H9 (cell line): Measurements from ENCODE around the gene ELP1. TPM values are rescaled to one million over a fixed set of nuclear protein-coding genes. Genes with fewer than 3 reads are reported as not detected.

ENCODE experiments used
- DNase-seq: peaks from one replicate; pipeline ENCODE4 v3.0.0-alpha.2; 2017
- H2AFZ ChIP-seq: one replicate; pipeline ENCODE4 v1.6.1; 2013; ENCODE audit warnings: mild to moderate bottlenecking, low read length, control low read depth, moderate library complexity
- H2AK5ac ChIP-seq: 2 replicates; pipeline ENCODE4 v1.6.1; 2013; ENCODE audit warnings: low read length, control low read depth, mixed read lengths; ENCODE audit not compliant: insufficient read length
- H2BK120ac ChIP-seq: one replicate; pipeline ENCODE4 v1.6.1; 2013; ENCODE audit warnings: low read depth, mild to moderate bottlenecking, low read length, control low read depth, inconsistent platforms; ENCODE audit not compliant: poor library complexity, severe bottlenecking
- H2BK12ac ChIP-seq: 2 replicates; pipeline ENCODE4 v1.6.1; 2013; ENCODE audit warnings: low read length, control low read depth, mixed read lengths, low read depth; ENCODE audit not compliant: insufficient read length
- H2BK15ac ChIP-seq: 2 replicates; pipeline ENCODE4 v1.6.1; 2013; ENCODE audit warnings: low read depth, low read length, control low read depth
- H2BK20ac ChIP-seq: one replicate; pipeline ENCODE4 v1.6.1; 2013; ENCODE audit warnings: low read depth, mild to moderate bottlenecking, low read length, control low read depth, inconsistent platforms; ENCODE audit not compliant: poor library complexity, severe bottlenecking
- H2BK5ac ChIP-seq: 2 replicates; pipeline ENCODE4 v1.6.1; 2013; ENCODE audit warnings: low read length, control low read depth, mixed read lengths; ENCODE audit not compliant: insufficient read length
- H3K14ac ChIP-seq: 2 replicates; pipeline ENCODE4 v1.6.1; 2013; ENCODE audit warnings: low read length, control low read depth; ENCODE audit not compliant: insufficient read depth
- H3K18ac ChIP-seq: 2 replicates; pipeline ENCODE4 v1.6.1; 2013; ENCODE audit warnings: low read depth, mild to moderate bottlenecking, mixed read lengths, low read length, control low read depth; ENCODE audit not compliant: insufficient read length
- H3K23ac ChIP-seq: 2 replicates; pipeline ENCODE4 v1.6.1; 2013; ENCODE audit warnings: low read length, control low read depth, mixed read lengths, low read depth; ENCODE audit not compliant: insufficient read length
- H3K23me2 ChIP-seq: 2 replicates; pipeline ENCODE4 v1.6.1; 2013; ENCODE audit warnings: low read depth, mild to moderate bottlenecking, mixed read lengths, low read length, control low read depth; ENCODE audit not compliant: insufficient read length, poor library complexity, severe bottlenecking
- H3K27ac ChIP-seq: 2 replicates; pipeline ENCODE4 v1.5.1; 2013; ENCODE audit warnings: low read length, control low read depth, mixed read lengths, low read depth; ENCODE audit not compliant: insufficient read length
- H3K27me3 ChIP-seq: 2 replicates; pipeline ENCODE4 v1.6.1; 2013; ENCODE audit warnings: low read length, control low read depth, inconsistent platforms; ENCODE audit not compliant: insufficient read depth
- H3K4ac ChIP-seq: 2 replicates; pipeline ENCODE4 v1.6.1; 2013; ENCODE audit warnings: low read depth, mild to moderate bottlenecking, control low read depth, inconsistent platforms, low read length, moderate library complexity
- H3K4me1 ChIP-seq: 2 replicates; pipeline ENCODE4 v1.6.1; 2013; ENCODE audit warnings: low read length, control low read depth, inconsistent platforms; ENCODE audit not compliant: insufficient read depth
- H3K4me2 ChIP-seq: 2 replicates; pipeline ENCODE4 v1.6.1; 2013; ENCODE audit warnings: low read length, control low read depth, mixed read lengths; ENCODE audit not compliant: insufficient read length, insufficient read depth
- H3K56ac ChIP-seq: 2 replicates; pipeline ENCODE4 v1.6.1; 2013; ENCODE audit warnings: low read depth, mild to moderate bottlenecking, mixed read lengths, low read length, control low read depth; ENCODE audit not compliant: insufficient read length
- H3K79me1 ChIP-seq: 2 replicates; pipeline ENCODE4 v1.6.1; 2013; ENCODE audit warnings: low read depth, mild to moderate bottlenecking, moderate library complexity, low read length, control low read depth, inconsistent platforms; ENCODE audit not compliant: insufficient read depth, poor library complexity, severe bottlenecking
- H3K79me2 ChIP-seq: 2 replicates; pipeline ENCODE4 v1.6.1; 2013; ENCODE audit warnings: low read length, control low read depth, inconsistent platforms; ENCODE audit not compliant: insufficient read depth
- H3K9ac ChIP-seq: 2 replicates; pipeline ENCODE4 v1.6.1; 2013; ENCODE audit warnings: low read length, control low read depth, mixed read lengths; ENCODE audit not compliant: insufficient read length; ENCODE audit errors: extremely low read depth
- H3K9me3 ChIP-seq: one replicate; pipeline ENCODE4 v1.6.1; 2013; ENCODE audit warnings: low read depth, low read length, inconsistent platforms; ENCODE audit not compliant: control insufficient read depth
- H3T11ph ChIP-seq: one replicate; pipeline ENCODE4 v1.6.1; 2013; ENCODE audit warnings: mild to moderate bottlenecking, low read length, control low read depth, inconsistent platforms
- H4K20me1 ChIP-seq: one replicate; pipeline ENCODE4 v1.6.1; 2013; ENCODE audit not compliant: control insufficient read depth, insufficient read length, insufficient read depth
- H4K5ac ChIP-seq: 2 replicates; pipeline ENCODE4 v1.6.1; 2013; ENCODE audit warnings: low read depth, mild to moderate bottlenecking, mixed read lengths, low read length, control low read depth; ENCODE audit not compliant: insufficient read length
- H4K8ac ChIP-seq: replicated peaks from 2 replicates; pipeline ENCODE4 v1.6.1; 2013; ENCODE audit warnings: low read length, control low read depth, mixed read lengths, low read depth; ENCODE audit not compliant: insufficient read length
- H4K91ac ChIP-seq: 2 replicates; pipeline ENCODE4 v1.6.1; 2013; ENCODE audit warnings: low read depth, mild to moderate bottlenecking, moderate library complexity, mixed read lengths, low read length, control low read depth; ENCODE audit not compliant: insufficient read length
- H3K27ac Mint-ChIP-seq, 3 experiments: 2 replicates in 2 of 3; 3 replicates in 1 of 3; pipeline ENCODE4 v1.8.0; 2020 to 2021; ENCODE audit warnings: mixed read lengths in 3 of 3, mild to moderate bottlenecking in 1 of 3, moderate library complexity in 1 of 3
- H3K27me3 Mint-ChIP-seq: 2 replicates; pipeline ENCODE4 v1.8.0; 2021; ENCODE audit warnings: low read depth, mild to moderate bottlenecking, moderate library complexity, mixed read lengths
- H3K36me3 Mint-ChIP-seq, 3 experiments: 2 replicates in 2 of 3; 3 replicates in 1 of 3; pipeline ENCODE4 v1.8.0; 2020 to 2021; ENCODE audit warnings: low read depth in 3 of 3, mixed read lengths in 3 of 3; ENCODE audit not compliant: insufficient read depth in 1 of 3
- H3K4me1 Mint-ChIP-seq, 2 experiments: 2 replicates each; pipeline ENCODE4 v1.8.0; 2020; ENCODE audit warnings: mixed read lengths in 2 of 2
- H3K4me3 Mint-ChIP-seq, 2 experiments: 2 replicates in 1 of 2; 3 replicates in 1 of 2; pipeline ENCODE4 v1.8.0; 2020 to 2021; ENCODE audit warnings: mild to moderate bottlenecking in 2 of 2, mixed read lengths in 2 of 2, moderate library complexity in 1 of 2
- H3K9me3 Mint-ChIP-seq, 2 experiments: 2 replicates in 1 of 2; 3 replicates in 1 of 2; pipeline ENCODE4 v1.8.0; 2020; ENCODE audit warnings: mild to moderate bottlenecking in 2 of 2, mixed read lengths in 2 of 2, moderate library complexity in 1 of 2
- WGBS: extraction: QIAGEN DNeasy Blood & Tissue Kit; methylation state at CpG from one replicate; pipeline ENCODE4 v1.1.7; 2013; ENCODE audit warnings: missing lambda C conversion rate, low lambda C conversion rate, mixed read lengths; ENCODE audit not compliant: insufficient read length; ENCODE audit errors: extremely low coverage; 5-methylcytosine and 5-hydroxymethylcytosine counted together
- total RNA-seq: library from RNA; stranded (reverse); gene quantifications from 2 replicates; pipeline ENCODE4 v1.2.1, GENCODE V29; 2021
- TF ChIP-seq, protein P1 (sequence below): fragments of 200-600 bp; sonication (generic); conservative IDR thresholded peaks from 3 replicates; pipeline ENCODE4 v1.8.0; 2021; ENCODE audit warnings: antibody characterized with exemption, mild to moderate bottlenecking

The ELP1 gene
- total RNA-seq, 1 experiment from 2014 or later = 38.7 TPM

DNA sequence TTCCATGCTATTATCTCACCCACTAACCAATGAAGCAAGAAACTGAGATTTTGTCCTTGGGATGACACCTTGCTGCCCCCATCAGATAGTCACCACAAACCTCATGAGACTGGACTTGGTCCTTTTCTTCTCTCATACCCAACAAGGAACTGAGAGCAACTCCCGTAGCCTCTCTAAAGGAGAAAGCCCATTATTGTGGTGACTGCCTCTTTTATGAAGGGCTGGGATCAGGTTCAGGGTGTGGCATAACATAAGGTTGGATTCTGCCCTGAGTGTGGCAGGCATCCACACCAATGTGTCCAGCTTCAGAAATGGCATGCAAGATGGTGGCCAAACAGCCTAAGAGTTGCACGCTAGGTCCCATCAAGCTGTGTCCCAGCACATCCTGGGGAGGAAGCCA is 73.2 kb downstream of the ELP1 start:
- Histone ChIP-seq H3K18ac (no peak overlapping the region), H2BK12ac (no peak overlapping the region), H2BK15ac (no peak overlapping the region), H3K23ac (no peak overlapping the region), H3K9ac (no peak overlapping the region), H3K56ac (no peak overlapping the region), H3K14ac (no peak overlapping the region), H3K4me1 (no peaks in the 10 kb centered on the region), H4K8ac (no peak overlapping the region), H3K4me2 (no peak overlapping the region), H4K20me1 (no peaks in the 10 kb centered on the region), H3T11ph (no peak overlapping the region), H3K4ac (no peak overlapping the region), H2BK20ac (no peak overlapping the region), H2AFZ (no peak overlapping the region), H2BK5ac (no peak overlapping the region), H2AK5ac (no peak overlapping the region), H4K5ac (no peak overlapping the region), H4K91ac (no peak overlapping the region), H3K9me3 (no peaks in the 10 kb centered on the region), H3K27me3 (no peaks in the 10 kb centered on the region), H3K79me2 (no peaks in the 10 kb centered on the region), H3K79me1 (no peaks in the 10 kb centered on the region), H3K23me2 (no peaks in the 10 kb centered on the region), H2BK120ac (no peak overlapping the region), H3K27ac (no peak overlapping the region)
- WGBS = no CpG with 5 or more reads among the region's 2 CpGs
- no peaks in the 10 kb centered on the region for H3K9me3 Mint-ChIP-seq
- H3K27ac Mint-ChIP-seq = no peak overlapping the region
- H3K27me3 Mint-ChIP-seq = no peaks in the 10 kb centered on the region; the same call in 1 of the 2 replicates
- H3K36me3 Mint-ChIP-seq = peaks cover 0 to 4% (median 0%) of the 10 kb centered on the region in 3 experiments; a peak in 1 of 7 replicates
- DNase-seq = no peak
- no peaks in the 10 kb centered on the region for H3K4me1 Mint-ChIP-seq
- TF ChIP-seq, protein P1, sequence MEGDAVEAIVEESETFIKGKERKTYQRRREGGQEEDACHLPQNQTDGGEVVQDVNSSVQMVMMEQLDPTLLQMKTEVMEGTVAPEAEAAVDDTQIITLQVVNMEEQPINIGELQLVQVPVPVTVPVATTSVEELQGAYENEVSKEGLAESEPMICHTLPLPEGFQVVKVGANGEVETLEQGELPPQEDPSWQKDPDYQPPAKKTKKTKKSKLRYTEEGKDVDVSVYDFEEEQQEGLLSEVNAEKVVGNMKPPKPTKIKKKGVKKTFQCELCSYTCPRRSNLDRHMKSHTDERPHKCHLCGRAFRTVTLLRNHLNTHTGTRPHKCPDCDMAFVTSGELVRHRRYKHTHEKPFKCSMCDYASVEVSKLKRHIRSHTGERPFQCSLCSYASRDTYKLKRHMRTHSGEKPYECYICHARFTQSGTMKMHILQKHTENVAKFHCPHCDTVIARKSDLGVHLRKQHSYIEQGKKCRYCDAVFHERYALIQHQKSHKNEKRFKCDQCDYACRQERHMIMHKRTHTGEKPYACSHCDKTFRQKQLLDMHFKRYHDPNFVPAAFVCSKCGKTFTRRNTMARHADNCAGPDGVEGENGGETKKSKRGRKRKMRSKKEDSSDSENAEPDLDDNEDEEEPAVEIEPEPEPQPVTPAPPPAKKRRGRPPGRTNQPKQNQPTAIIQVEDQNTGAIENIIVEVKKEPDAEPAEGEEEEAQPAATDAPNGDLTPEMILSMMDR = no peak
- no peak overlapping the region for H3K4me3 Mint-ChIP-seq
